Measurements from ENCODE around the gene DKK3.

GRCh38 chr11:11946878-11947277 lies 61.5 kb downstream of the DKK3 start:
- no peak for TF ChIP-seq CTCF (IDR thresholded peaks at IDR 0.05; ENCODE audit: insufficient read depth, low read length, poor library complexity, severe bottlenecking)
- TF ChIP-seq EZH2phosphoT487 (conservative IDR thresholded peaks at IDR 0.05; ENCODE audit: low read length), result no peak
